GM18507 (cell line): ENCODE measurements around the gene NRIP1.
"Not testable (repeated sequence)": the region's sequence is repeated elsewhere in the genome, so short reads cannot be mapped to it uniquely, and the experiment has no call there.

Experiments used
- DNase-seq: peaks from one replicate; pipeline ENCODE4 v3.0.0; 2011; ENCODE audit warnings: low read depth; ENCODE audit not compliant: insufficient read length; ENCODE audit errors: extremely low spot score
- FAIRE-seq: peaks from 2 replicates; lab custom pipeline; 2011; peaks lifted over from hg19 to GRCh38; lab: Jason Lieb, UNC

NRIP1 gene

DNA sequence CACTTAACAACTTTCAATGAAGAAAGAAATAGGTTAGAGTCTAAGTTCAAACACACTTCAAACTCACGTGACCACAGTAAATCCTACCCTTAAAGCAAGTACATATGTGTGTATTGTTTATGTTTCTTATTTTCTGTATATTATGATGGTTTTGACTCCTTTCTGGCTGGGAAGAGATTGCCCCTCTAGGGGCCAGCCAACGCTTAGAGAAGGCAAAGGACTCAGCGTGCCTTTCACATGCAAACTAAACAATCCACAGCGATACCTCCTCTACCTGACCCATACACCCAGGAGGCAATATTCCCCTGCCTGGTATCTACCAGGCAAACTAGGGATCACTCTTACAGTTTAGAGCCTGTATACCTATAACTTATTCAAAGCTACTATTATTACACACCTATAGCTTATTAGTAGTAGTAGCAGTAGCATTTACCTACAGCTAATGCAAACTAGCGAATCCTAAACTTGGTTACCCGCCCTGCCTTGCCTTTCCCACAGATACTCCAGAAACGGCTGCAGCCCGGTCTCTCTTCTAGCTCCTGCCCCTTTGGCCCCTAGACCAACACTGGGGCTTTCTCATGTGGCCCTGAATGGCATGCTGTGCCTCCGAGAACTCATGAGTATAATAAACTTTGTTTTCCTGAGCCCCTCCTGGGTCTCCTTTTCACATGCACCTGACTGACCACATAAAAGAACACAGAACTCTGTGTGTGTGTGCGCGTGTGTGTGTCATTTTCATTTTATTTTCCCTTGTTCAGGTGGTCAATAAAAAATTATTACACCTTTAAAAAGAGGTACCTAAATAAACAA lies 14.0 kb downstream of the NRIP1 start:
- DNase-seq (no peak), FAIRE-seq (no peak)

DNA sequence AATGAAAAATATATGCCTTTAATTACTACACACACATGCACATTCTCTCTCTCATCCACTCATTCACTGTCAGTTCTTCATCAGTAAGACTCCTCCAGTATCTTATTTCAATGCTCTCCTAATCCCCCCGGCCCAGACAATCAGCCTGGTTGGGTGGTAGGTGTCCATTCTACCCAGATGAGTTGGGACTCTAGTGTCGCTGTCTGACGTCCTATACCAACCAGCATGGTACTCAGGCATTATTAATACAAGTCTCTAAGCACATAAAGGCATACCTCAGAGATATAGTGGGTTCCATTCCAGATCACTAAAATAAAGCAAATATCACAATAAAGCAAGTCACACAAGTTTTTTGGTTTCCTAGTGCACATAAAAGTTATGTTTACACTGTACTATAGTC lies 19.8 kb downstream of the NRIP1 start:
- DNase-seq = no peak
- FAIRE-seq = no peak

DNA sequence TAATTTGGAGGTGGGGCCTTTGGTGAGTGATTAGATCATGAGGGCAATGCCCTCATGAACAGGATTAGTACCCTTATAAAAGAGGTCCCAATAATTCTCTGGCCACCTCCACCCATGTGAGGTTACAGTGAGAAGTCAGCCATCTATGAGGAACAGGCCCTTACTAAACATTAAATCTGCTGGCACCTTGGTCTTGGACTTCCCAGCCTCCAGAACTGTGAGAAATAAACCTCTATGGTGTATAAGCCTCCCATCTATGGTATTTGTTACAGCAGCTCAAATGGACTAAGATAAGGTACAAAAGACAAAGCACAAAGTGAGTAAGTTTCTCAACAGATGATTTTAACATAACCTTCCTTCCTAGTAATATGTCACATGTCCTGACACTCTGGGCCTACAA lies 22.3 kb downstream of the NRIP1 start:
- DNase-seq = no peak
- no peak for FAIRE-seq

DNA sequence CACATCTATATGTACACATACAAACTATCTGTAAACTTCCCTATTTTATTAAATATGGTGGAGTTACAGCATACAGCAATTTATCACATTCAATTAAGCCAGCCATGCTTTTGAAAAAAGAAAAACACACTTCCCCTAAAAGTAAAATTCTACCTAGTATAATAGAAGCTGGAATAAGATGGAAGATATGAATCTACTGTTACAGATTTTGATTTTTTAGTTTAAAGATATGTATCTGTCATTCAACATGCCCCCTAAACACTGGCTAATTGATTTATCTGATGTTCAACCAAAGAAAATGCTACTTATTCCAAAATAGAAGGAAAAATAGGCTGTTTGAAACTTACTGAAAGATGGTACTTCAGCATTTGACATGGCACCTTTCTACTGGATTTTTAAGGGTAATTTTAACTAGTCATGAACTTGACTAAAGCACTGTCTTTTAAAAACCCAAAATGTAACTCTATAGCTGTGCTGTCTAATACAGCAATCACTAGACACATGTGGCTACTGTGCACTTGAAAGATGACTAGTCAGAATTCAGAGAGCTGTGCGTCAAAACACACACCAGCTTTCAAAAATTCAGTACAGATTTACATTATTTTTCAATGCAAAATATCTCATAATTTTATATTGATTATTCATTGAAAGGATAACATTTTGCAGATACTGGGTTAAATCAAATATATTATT lies 25.0 kb downstream of the NRIP1 start:
- DNase-seq (no peak), FAIRE-seq (no peak)

DNA sequence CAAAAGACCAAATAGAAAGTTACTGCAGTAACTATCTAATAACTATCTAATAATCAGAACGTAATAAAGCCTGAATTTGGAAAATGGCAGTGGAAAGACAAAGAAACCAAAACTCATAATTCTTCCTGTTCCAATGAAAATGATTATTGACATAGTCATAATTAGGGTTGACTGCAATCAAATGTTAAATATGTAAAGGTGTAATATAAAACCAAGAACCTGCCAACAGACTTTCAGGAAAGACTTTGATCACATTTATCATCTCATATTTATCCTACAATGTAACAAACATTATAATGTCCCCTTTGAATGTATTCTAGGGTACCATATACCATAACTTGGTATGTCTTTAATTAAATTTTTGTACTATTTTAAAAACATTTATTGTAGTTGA lies 26.9 kb downstream of the NRIP1 start:
- no peak for FAIRE-seq
- DNase-seq = no peak

DNA sequence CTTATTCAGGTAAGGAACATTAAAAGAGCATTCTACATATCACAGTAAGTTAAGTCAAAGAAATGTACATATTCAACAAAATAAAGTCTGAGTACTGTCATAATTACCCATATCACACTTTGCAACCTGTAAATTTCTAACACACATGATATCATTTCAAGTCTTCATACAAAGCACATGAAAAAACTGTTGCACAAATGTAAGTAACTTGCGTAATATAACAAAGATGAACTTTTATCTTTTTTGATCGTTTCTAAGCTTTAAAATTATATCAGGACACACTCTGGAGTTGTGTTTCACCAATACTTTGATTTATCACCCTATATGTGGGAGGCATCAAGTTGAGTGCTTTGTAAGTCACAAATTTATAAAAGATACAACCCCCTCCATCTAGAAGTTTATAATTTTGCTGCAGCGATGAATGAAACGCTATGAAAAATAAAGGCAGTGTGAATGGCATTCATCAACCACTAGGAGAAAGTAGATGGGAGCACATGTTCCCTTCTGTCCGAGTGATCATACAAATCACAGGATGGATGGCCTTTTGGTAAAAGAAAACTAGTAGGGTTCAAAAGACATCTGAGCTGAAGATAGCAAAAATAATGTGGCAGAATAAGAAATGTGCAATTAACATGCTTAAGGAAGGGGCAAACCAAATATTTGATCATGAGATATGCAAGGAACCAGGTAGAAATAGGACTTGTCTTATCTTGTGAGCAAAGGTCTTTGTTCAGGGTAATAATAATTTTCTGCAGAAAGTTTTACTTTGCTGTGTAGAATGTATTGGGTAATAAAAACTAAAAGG lies 27.5 kb downstream of the NRIP1 start:
- DNase-seq (no peak), FAIRE-seq (no peak)

DNA sequence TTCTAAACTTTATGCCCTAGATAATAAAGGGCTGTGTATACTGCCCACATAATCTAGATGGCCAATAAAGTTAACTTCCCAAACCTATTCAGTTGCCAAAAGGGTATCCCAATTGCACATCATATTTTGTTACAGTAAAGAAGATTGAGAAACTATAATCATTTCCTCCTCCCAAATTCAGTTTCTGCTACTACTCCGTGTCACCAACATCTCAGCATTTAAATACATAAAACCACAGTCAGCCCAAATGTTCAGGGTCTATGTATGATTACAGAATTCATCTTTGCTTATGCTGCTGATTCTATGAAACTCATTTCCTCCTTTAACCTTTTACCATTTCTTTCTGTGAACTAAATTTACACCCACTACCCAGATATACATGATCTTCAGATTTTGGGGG lies 28.6 kb downstream of the NRIP1 start:
- DNase-seq (no peak), FAIRE-seq (no peak)

DNA sequence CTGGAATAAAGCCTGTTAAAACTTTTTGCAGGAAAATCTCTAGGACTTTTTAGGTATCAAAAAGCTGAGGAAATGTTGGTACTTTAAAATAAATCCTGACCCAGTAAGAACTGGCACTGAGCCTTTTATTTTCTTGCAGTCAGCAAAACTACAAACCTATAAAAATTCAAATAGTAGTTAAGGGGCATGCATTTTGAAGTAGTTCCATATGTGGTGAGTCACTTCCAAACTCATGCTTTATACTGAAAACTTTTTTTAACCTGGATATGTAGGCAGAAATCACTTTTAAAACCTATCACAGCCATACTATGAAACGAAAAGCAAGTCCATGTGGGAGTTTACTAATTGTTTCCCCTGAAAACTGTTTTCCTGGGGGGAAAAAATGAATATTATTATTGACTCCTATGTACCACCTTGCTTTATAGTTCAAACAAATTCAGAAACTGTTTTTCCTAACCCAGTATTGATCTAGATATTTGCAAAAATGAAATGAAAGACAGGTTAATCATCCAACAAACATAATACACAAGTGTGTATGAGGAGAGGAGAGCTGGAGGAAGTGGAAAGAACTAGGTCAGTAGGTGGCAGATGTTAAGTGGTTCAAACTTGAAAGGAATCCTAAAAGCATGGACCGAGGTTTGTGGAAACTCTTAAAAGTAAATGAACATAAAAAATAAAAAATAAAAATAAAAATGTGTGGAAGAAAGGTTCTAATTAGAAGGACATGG lies 30.5 kb downstream of the NRIP1 start:
- DNase-seq (no peak), FAIRE-seq (no peak)

DNA sequence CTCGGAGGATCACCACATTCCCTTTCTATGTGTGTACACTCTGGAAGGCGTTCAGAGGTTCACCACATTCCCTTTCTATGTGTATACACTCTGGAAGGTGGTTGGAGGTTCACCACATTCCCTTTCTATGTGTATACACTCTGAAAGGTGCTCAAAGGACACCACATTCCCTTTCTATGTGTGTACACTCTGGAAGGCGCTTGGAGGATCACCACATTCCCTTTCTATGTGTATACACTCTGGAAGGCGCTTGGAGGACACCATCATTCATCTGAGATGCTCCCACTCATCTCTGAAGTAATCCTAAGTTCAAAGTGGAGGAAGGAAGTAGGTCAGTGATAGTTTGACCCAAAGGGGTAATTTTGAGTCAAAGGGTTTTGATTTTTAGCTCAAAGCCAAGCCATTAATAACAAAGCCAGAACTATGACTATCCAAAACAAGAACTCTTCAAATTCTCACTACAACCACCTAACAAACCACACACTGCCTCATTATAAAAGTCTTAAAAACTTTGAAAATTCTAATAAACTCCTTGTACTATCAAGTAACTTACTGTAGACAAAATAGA lies 32.9 kb downstream of the NRIP1 start:
- no peak for FAIRE-seq
- DNase-seq = no peak

DNA sequence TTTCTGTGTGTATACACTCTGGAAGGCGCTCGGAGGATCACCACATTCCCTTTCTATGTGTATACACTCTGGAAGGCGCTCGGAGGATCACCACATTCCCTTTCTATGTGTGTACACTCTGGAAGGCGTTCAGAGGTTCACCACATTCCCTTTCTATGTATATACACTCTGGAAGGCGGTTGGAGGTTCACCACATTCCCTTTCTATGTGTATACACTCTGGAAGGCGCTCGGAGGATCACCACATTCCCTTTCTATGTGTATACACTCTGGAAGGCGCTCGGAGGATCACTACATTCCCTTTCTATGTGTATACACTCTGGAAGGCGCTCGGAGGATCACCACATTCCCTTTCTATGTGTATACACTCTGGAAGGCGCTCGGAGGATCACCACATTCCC lies 33.4 kb downstream of the NRIP1 start:
- not testable (repeated sequence) for DNase-seq, FAIRE-seq

DNA sequence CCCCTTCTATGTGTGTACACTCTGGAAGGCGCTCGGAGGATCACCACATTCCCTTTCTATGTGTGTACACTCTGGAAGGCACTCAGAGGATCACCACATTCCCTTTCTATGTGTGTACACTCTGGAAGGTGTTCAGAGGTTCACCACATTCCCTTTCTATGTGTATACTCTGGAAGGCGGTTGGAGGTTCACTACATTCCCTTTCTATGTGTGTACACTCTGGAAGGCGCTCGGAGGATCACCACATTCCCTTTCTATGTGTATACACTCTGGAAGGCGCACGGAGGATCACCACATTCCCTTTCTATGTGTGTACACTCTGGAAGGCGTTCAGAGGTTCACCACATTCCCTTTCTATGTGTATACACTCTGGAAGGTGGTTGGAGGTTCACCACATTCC lies 33.9 kb downstream of the NRIP1 start:
- not testable (repeated sequence) for DNase-seq, FAIRE-seq

DNA sequence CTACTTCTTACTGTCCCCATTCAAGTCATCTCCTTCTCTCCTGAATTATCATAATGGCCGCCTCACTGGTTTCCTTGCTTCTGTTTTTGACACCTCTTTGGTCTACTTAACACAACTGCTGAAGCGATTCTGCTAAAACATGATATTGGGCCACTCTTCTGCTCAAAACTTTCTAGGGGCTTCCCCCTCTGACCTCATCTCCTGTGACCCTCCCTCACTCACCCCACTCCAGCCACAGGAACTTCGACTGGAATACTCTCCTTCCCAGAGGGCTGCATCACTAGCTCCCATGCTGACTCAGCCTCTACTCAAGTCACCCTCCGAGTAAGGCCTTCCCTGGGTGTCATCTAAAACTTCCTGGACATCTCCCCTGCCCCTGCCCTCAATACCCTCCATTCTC lies 35.7 kb downstream of the NRIP1 start:
- DNase-seq = no peak
- FAIRE-seq = no peak

DNA sequence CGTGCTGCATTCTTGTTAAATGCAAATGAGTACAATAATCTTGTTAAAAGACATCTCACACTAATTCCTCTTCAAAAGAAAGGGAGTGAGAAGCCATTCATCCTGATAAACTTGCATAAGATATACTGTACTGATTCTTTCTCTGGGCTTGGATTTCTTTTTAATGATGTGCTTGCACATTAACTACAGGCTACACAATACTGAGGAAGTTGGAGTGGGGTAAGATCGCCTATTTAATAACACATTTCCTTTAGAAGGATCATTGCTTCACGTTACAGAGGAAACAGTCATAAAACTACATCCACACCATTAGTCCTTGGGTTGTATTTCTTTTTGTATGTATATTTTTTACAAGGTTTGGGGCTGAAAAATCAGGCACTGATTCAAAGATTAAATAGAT lies 36.6 kb downstream of the NRIP1 start:
- DNase-seq = no peak

DNA sequence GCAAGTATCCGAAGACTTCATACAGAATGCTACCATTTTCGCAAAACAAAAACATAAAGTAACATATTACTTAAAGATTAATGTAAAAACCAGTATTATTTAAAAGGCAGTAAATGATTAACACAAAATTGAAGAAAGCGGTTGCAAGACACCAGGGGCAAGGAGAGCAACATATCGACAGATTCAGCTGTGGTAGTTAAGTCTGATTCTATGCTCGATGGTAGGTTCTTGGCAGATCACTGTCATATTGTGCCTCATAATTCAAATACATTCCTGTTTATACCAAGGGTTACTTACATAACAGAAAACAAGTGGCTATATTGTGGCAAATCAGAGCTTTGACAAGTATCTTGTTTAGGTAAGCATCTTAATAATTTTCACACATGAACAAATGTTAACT lies 37.7 kb downstream of the NRIP1 start:
- DNase-seq (no peak), FAIRE-seq (no peak)

More for the DNA sequence above, 36.6 kb downstream of the NRIP1 start:
- FAIRE-seq = no peak

DNA sequence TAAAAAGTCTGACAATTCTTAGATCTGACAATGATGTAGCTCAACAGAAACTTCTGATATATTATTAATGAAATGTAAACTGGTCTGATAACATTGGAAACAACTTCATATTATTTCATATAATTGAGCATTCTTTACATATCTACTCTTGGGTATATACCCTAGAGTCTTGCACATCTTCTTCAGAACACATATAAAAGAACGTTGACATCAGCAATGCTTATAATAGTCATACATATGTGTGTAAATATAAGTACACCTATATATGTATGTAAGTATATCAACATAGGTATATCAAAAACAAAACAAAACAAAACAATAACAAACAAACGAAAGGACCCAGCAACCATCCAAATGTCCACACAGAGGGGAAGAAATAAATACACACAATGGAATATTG lies 38.4 kb downstream of the NRIP1 start:
- DNase-seq (no peak), FAIRE-seq (no peak)

DNA sequence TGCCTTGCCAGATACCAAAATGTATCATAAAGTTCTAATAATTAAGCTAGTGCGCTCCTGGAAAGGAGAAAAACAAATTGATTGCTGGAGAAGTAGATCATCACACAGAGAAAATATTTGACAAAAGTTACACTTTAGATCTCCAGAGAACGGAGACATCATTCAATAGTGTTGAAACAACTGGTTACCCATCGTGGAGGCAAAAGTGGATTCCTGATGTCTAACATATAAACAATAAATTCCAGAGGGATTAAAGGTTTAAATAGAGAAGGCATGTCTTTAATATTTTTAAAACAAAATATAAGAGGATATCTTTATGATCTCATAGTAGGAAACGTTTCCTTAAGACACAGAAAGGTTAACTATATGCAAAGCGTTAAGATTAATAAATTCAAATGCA lies 41.0 kb downstream of the NRIP1 start:
- no peak for FAIRE-seq
- DNase-seq = no peak

DNA sequence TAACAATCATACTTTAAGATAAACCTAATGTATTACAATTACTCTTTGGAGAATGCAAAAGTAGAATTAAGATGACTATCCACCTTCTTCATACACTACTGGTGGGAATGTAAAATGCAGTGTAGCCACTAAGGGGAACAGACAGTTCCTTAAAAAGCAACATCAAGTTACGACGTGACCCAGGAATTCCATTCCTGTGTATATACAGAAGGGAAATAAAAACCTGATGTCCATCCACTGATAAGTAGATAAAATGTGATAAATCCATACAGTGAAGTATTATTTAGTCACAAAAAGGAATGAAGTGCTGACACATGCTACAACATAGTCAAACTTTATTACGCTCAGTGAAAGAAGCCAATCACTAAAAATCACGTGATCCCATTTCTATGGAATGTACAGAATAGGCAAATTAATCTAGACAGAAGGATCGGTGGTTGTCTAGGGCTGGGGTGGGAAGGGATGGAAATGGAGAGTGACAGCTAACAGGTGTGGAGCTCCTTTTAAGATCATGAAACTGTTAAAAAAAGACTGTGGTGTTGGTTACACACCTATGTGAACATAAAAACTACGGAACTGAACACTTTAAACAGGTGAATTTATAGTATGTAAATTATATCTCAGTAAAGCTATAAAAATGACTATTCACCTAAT lies 42.1 kb downstream of the NRIP1 start:
- FAIRE-seq (no peak), DNase-seq (no peak)

DNA sequence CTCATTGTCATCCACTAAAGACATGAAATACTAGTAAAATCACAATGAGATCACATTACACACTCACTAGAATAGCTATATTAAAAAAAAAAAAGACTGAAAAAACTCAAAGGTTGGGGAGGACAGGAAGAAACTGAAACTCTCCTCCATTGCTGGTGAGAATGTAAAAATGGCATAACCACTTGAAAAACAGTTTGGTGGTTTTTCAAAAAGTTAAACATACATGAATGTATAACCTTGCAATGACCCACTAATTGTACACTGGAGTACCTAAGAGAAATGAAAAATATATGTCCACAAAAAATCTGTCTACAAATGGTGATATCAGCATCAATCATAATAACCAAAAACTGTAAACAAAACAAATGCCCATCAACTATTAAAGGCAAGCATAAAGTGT lies 44.0 kb downstream of the NRIP1 start:
- FAIRE-seq (no peak), DNase-seq (no peak)

DNA sequence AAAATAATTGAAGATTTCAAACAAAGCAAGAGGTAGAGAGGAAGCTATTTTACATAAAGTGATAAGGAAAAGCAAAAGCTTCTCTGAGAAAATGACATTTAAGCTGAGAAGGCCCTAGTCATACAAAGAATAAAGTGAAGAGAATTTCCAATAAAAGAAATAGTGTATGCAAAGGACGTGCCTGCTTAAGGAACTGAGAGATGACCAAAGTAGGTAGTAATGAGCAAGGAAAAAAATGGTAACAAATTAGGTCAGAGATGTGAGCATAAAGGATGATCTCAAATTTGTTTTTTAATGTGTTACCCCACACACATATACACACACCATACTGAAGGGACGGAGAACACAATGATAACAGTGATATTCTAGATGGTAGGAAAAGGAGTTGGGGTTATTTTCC lies 46.4 kb downstream of the NRIP1 start:
- no peak for FAIRE-seq

More for the DNA sequence above, 46.4 kb downstream of the NRIP1 start:
- no peak for DNase-seq
